ENCODE measurements around the gene VTI1A.

GRCh38 chr10:112525200-112525599, 78.2 kb downstream of the VTI1A start:
- TF ChIP-seq CTCF (conservative IDR thresholded peaks at IDR 0.05; ENCODE audit: low read length) (no peak), EZH2phosphoT487 (IDR thresholded peaks at IDR 0.05; ENCODE audit: borderline replicate concordance) (no peak)

All from Loucy (cell line).